Transverse colon (tissue), 4 donors: ENCODE measurements around the gene SPOCK2.

Experiments
- CTCF ChIP-seq, 5 experiments: fragments of 200-600 bp in 3 of 5; fragments of 450-650 bp in 2 of 5; sonication (generic) in 3 of 5; IDR thresholded peaks; 1 replicate in 2 of 5; 2 replicates in 3 of 5; pipeline ENCODE4 v1.5.1; 2016 to 2017; ENCODE audit warnings: antibody characterized with exemption in 5 of 5, inconsistent platforms in 3 of 5, mild to moderate bottlenecking in 2 of 5, moderate library complexity in 1 of 5
- EP300 ChIP-seq: sonication (generic); formaldehyde crosslinking; IDR thresholded peaks from one replicate; pipeline ENCODE4 v1.6.1; 2017; ENCODE audit warnings: antibody characterized with exemption, low read depth
- POLR2A ChIP-seq: fragments of 450-650 bp; IDR thresholded peaks from one replicate; pipeline ENCODE4 v1.6.1; 2016; ENCODE audit warnings: antibody characterized with exemption, mild to moderate bottlenecking, moderate library complexity
- POLR2AphosphoS5 ChIP-seq, 3 donors: sonication (generic); formaldehyde crosslinking; IDR thresholded peaks; one replicate each; pipeline ENCODE4 v1.6.1; 2016; ENCODE audit warnings: antibody characterized with exemption in 3 of 3

- no peak for TF ChIP-seq POLR2A
- TF ChIP-seq CTCF (IDR thresholded peaks at IDR 0.05): no peak
- no peak for TF ChIP-seq EP300
- no peak for TF ChIP-seq POLR2AphosphoS5 (IDR thresholded peaks at IDR 0.05)
Observed at GRCh38 chr10:72024596-72024995, 63.8 kb downstream of the SPOCK2 start.
